Neural crest cell (in vitro differentiated cells): ENCODE measurements around the gene B4GALT2. TPM values are rescaled to one million over a fixed set of nuclear protein-coding genes. Genes with fewer than 3 reads are reported as not detected.
A peak's percentile ranks its signal among the peaks of the same experiment; 100 is the strongest.

Source experiments
- DNase-seq: peaks from one replicate; pipeline ENCODE4 v3.0.0; 2021; ENCODE audit warnings: low read depth, mixed read lengths, low spot score
- H3K27ac Mint-ChIP-seq: one replicate; pipeline ENCODE4 v1.8.0; 2021; ENCODE audit warnings: mild to moderate bottlenecking, mixed read lengths; ENCODE audit not compliant: unreplicated experiment
- H3K27me3 Mint-ChIP-seq: 2 replicates; pipeline ENCODE4 v1.8.0; 2021; ENCODE audit warnings: low read depth, mild to moderate bottlenecking, mixed read lengths
- H3K36me3 Mint-ChIP-seq: 2 replicates; pipeline ENCODE4 v1.8.0; 2021; ENCODE audit warnings: low read depth, mild to moderate bottlenecking, mixed read lengths
- H3K4me1 Mint-ChIP-seq: 2 replicates; pipeline ENCODE4 v1.8.0; 2021; ENCODE audit warnings: mixed read lengths
- H3K4me3 Mint-ChIP-seq: one replicate; pipeline ENCODE4 v1.8.0; 2021; ENCODE audit warnings: mild to moderate bottlenecking, mixed read lengths
- H3K9me3 Mint-ChIP-seq: 2 replicates; pipeline ENCODE4 v1.8.0; 2021; ENCODE audit warnings: mixed read lengths
- total RNA-seq: library from RNA; stranded (reverse); gene quantifications from 2 replicates; pipeline ENCODE4 v1.2.1, GENCODE V29; 2021
- TF ChIP-seq, protein P1 (sequence below): fragments of 200-600 bp; sonication (generic); conservative IDR thresholded peaks from 2 replicates; pipeline ENCODE4 v1.5.0; 2021; ENCODE audit warnings: antibody characterized with exemption, mild to moderate bottlenecking

B4GALT2 gene
- total RNA-seq, 1 donor from 2014 or later: 88.7 TPM

DNA sequence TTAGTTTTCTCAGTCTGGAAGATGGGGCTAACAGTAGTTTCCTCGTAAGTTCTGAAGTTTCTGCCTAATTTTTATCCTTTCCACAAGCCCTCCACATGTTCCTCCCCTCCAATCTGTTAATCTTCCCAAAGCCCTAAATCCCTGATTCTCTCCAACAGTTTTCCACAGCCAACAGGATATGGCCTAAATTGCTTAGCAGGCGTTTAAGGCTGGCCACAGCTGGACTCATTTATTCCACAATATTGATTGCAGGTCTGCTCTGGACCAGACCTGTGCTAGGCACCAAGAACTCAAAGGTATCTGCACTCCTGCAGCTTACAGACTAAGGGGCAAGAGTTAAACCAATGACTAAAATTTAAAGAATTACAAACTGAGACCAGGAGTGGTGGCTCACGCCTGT is 48.3 kb downstream of the B4GALT2 start:
- no peak for DNase-seq
- no peaks in the 10 kb centered on the region for H3K36me3 Mint-ChIP-seq
- no peaks in the 10 kb centered on the region for H3K9me3 Mint-ChIP-seq
- no peaks in the 10 kb centered on the region for H3K27me3 Mint-ChIP-seq
- peak overlapping the region; percentile 63 for H3K4me3 Mint-ChIP-seq
- TF ChIP-seq, protein P1, sequence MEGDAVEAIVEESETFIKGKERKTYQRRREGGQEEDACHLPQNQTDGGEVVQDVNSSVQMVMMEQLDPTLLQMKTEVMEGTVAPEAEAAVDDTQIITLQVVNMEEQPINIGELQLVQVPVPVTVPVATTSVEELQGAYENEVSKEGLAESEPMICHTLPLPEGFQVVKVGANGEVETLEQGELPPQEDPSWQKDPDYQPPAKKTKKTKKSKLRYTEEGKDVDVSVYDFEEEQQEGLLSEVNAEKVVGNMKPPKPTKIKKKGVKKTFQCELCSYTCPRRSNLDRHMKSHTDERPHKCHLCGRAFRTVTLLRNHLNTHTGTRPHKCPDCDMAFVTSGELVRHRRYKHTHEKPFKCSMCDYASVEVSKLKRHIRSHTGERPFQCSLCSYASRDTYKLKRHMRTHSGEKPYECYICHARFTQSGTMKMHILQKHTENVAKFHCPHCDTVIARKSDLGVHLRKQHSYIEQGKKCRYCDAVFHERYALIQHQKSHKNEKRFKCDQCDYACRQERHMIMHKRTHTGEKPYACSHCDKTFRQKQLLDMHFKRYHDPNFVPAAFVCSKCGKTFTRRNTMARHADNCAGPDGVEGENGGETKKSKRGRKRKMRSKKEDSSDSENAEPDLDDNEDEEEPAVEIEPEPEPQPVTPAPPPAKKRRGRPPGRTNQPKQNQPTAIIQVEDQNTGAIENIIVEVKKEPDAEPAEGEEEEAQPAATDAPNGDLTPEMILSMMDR: no peak
- peak overlapping the region; percentile 47 for H3K27ac Mint-ChIP-seq
- peaks cover 37% of the 10 kb centered on the region for H3K4me1 Mint-ChIP-seq

DNA sequence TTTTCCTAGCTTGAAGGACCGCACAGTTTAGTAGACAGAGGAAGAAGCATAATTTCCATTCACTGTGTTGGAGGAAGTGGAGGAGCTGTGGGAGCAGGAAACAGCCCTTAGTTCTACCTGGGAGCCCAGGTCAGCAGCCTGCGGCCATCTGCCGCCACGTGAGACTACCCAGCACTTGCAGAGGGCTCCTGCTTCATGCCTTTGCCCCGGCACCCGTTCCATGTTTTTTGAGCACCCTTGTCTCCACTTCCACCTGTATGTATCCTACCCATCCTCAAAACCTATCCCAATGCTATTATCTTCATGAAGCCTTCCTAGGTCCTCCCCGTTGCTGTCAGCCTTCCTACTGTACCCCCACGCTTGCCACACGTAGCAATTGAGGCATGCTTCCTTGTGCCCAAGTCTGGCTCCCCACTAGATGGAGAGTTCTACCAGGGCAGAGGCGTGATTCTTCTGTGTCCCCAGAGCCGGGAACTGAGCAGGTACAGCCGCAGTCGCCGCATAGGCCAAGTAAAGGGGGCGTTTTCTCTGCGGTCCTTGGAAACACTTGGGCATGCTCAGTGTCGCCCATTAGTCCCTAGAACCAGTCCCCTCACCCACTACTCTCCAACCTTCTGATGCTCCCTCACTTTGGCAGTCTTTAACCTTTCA is 50.4 kb downstream of the B4GALT2 start:
- no peak for DNase-seq
- Mint-ChIP-seq H3K4me3 (peak overlapping the region; percentile 96), H3K27me3 (no peaks in the 10 kb centered on the region), H3K4me1 (peaks cover 50% of the 10 kb centered on the region), H3K9me3 (no peaks in the 10 kb centered on the region), H3K36me3 (no peaks in the 10 kb centered on the region), H3K27ac (peak overlapping the region; percentile 90)
- TF ChIP-seq, protein P1: no peak

DNA sequence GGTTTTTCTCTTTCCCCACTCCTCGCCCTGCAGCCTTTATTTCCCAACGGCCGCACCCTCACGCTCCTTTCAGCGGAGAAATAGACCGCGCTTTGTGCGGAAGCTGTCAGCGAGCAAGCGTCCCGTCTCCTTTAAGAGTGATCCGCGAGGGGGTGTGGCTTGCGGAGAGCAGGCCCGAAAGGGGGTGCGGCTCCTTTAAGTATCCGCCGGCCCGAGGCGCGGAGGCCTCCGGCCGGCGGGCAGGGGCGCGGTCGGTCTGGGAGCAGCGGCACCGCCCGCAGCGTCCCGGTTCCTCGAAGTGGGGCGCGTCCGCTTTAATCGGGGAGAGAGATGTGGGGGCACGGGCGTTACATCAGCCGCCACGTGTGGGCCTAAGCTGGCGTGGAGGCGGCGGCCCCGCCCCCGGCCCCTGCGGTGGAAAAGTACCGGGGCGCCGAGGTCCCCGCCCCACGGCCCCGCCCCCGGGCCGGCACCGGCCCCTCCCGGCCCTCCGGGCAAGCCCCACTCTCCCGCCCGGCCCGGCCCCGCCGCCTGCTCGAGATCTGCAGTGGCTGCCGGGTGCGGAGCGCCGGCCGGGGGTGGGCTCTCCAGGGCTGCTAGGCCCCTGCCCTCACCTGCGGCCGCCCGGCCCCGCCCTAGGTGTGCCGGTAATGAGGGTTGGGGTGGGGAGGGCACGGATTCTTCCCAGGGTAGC is 51.0 kb downstream of the B4GALT2 start:
- DNase-seq: peak; percentile 76
- H3K36me3 Mint-ChIP-seq: no peaks in the 10 kb centered on the region
- peak overlapping the region; percentile 90 for H3K27ac Mint-ChIP-seq
- no peaks in the 10 kb centered on the region for H3K27me3 Mint-ChIP-seq
- H3K4me3 Mint-ChIP-seq: peak overlapping the region; percentile 96
- H3K9me3 Mint-ChIP-seq: no peaks in the 10 kb centered on the region
- H3K4me1 Mint-ChIP-seq: peaks cover 46% of the 10 kb centered on the region
- TF ChIP-seq, protein P1: no peak

DNA sequence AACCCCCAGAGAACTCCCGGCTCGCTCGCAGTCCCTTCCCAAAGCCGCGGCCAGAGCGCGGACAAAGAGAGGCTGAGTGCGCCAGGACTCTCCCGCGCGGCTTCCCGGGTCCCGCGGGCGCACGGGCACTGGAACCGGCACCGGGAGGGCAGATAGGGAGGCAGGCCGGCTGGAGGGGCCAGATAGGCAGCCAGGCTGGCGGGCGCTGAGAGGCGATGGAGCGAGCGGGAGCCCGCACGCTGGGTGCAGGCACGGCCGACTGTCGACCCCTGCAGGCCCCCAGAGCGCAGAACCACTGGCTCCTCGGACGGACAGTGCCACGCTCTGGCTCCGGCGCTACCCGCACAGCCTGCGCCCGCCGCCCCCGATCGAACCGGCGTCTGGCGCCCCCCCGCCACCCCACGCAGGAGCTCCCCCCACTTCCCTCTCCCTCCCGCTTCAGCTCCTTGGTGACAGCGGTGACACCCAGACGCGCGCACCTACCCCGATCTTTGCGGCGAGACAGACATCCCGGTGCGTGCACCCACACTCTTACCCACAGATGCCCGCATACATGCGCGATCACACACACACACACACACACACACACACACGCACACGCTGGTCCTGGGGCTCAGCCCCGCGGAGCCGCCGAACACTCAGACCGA is 51.7 kb downstream of the B4GALT2 start:
- H3K4me1 Mint-ChIP-seq: peaks cover 52% of the 10 kb centered on the region
- peak; percentile 61 for DNase-seq
- no peaks in the 10 kb centered on the region for H3K9me3 Mint-ChIP-seq
- TF ChIP-seq, protein P1: peak; percentile 43
- no peak overlapping the region for H3K27ac Mint-ChIP-seq
- no peaks in the 10 kb centered on the region for H3K36me3 Mint-ChIP-seq
- H3K4me3 Mint-ChIP-seq: peak overlapping the region; percentile 96
- H3K27me3 Mint-ChIP-seq: no peaks in the 10 kb centered on the region

DNA sequence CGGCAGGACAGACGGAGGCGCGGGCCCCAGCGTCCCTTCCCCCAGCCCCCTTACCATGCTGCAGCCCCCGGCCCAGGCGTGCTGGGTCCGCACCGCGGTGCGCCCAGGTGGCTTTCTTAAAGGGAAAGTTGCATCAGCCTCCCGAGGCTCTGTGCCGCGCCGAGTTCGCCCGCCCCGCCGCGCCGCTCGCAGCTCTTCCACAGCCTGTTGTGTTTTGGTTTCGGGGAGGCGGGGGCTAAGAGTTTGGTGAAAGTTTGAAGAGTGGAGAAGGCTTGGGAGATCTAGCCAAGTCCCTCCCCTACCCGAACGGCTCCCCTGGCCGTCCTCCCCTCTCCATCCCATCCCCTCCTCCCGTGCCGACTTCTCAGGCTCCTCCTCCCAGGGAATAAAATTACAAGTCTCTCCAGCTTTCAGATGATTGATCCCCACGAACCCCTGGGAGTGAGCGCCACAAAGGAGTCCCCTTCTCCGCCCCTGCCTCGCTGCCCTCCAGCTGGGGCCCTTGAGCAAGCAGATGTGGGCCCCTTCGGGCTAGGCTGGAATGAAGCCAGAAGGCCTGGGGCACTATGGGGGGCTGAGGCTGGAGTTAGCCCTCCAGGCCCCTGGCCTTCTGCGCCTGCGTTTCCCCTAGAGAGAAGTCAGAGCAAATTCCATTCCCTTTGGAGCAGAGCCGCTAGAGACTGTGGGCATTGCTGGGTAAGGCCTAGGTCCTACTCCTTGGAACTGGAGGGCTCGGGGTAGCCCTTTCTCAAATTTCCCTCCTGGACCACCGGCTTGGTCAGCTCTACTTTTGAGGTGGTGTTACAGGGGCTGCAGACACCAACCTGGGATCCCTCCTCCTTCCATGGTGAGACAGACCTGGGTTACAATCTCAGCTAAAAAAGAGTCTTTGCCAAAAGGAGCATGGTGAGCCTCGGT is 52.5 kb downstream of the B4GALT2 start, which contains the start of gene SLC6A9:
SLC6A9 (minus strand) TSS at position 211 of the 918 bp plus-strand sequence. CDS start 7,185 bp downstream, outside the sequence.
- Mint-ChIP-seq H3K9me3 (no peaks in the 10 kb centered on the region), H3K36me3 (no peaks in the 10 kb centered on the region), H3K4me1 (peaks cover 55% of the 10 kb centered on the region), H3K4me3 (peak within 1 kb of the TSS; percentile 96), H3K27me3 (no peaks in the 10 kb centered on the region), H3K27ac (peak within 1 kb of the TSS; percentile 95)
- peak; percentile 49 for DNase-seq
- TF ChIP-seq, protein P1: no peak
